K562 (cell line): ENCODE measurements around the gene HTR2C.

ENCODE experiments used
- CBX1 ChIP-seq: sonication (generic); IDR thresholded peaks from 2 replicates; pipeline ENCODE4 v1.6.1; 2016; ENCODE audit warnings: antibody characterized with exemption, low read depth, mild to moderate bottlenecking
- EP300 ChIP-seq: IDR thresholded peaks from 2 replicates; pipeline ENCODE4 v1.6.1; 2012; ENCODE audit warnings: low read length, improper control_type of control experiment
- FOXK2 ChIP-seq, 2 experiments: fragments of 450-650 bp; IDR thresholded peaks in 1 of 2; conservative IDR thresholded peaks in 1 of 2; 2 replicates each; pipeline ENCODE4 v1.6.1; 2016; ENCODE audit warnings: low read depth in 2 of 2, mild to moderate bottlenecking in 1 of 2
- JUND ChIP-seq, 2 experiments: IDR thresholded peaks; 2 replicates in 1 of 2; 3 replicates in 1 of 2; pipeline ENCODE4 v1.6.1; 2011; ENCODE audit warnings: borderline replicate concordance in 2 of 2, low read depth in 2 of 2, low read length in 2 of 2, improper control_type of control experiment in 1 of 2, missing biosample characterization in 1 of 2, missing genetic modification characterization in 1 of 2, missing genetic modification reagents in 1 of 2
- MAX ChIP-seq: sonication (generic); formaldehyde crosslinking; IDR thresholded peaks from 2 replicates; pipeline ENCODE4 v1.9.0; 2022; ENCODE audit warnings: mild to moderate bottlenecking, missing genetic modification reagents
- NCOA1 ChIP-seq: fragments of 450-650 bp; IDR thresholded peaks from 2 replicates; pipeline ENCODE4 v1.6.1; 2016; ENCODE audit warnings: low read depth
- SMC3 ChIP-seq: conservative IDR thresholded peaks from 2 replicates; pipeline ENCODE4 v1.6.1; 2011; ENCODE audit warnings: low read depth, low read length, improper control_type of control experiment; ENCODE audit not compliant: insufficient read depth
- STAT5B ChIP-seq: fragments of 250-450 bp; sonication (Bioruptor Pico); IDR thresholded peaks from 2 replicates; pipeline ENCODE4 v1.8.0; 2021; ENCODE audit warnings: mild to moderate bottlenecking, inconsistent platforms
- YY1 ChIP-seq, 3 experiments: IDR thresholded peaks; 2 replicates each; pipeline ENCODE4 v1.6.1; 2011; ENCODE audit warnings: low read length in 2 of 3, mild to moderate bottlenecking in 2 of 3, moderate library complexity in 2 of 3, borderline replicate concordance in 1 of 3, control low read depth in 1 of 3, low read depth in 1 of 3; ENCODE audit not compliant: insufficient read depth in 3 of 3, insufficient replicate concordance in 2 of 3, control insufficient read depth in 1 of 3, insufficient read length in 1 of 3; ENCODE audit errors: extremely low read depth in 1 of 3
- ZNF76 ChIP-seq: fragments of 250-450 bp; sonication (Bioruptor Pico); IDR thresholded peaks from 2 replicates; pipeline ENCODE4 v1.4.0; 2020; ENCODE audit warnings: mild to moderate bottlenecking, moderate library complexity, borderline replicate concordance
- TF ChIP-seq, protein P1 (sequence below), 3 experiments: IDR thresholded peaks in 2 of 3; conservative IDR thresholded peaks in 1 of 3; 2 replicates each; pipeline ENCODE4 v1.5.1; 2011 to 2012; ENCODE audit warnings: low read length in 3 of 3, mild to moderate bottlenecking in 3 of 3, control low read depth in 2 of 3, improper control_type of control experiment in 1 of 3, inconsistent platforms in 1 of 3, low read depth in 1 of 3, mixed read lengths in 1 of 3, moderate library complexity in 1 of 3; ENCODE audit not compliant: insufficient read depth in 2 of 3

DNA sequence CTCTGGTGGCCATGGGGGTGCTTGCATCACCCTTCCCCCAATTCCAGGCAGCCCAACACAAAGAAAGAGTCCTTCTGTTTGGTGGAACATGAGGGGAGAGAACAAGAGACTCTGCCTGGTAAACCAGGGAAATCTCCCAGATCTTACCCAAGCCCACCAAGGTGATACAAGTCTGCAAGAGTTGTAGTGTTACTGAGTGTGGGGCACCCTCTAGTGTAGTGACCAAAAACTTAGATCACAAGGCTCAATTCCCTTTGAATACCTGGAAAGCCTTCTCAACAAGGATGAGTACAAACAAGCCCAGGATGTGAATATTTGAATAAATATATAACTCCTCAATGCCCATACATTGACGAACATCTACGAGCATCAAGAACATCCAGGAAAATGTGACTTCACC lies 368.8 kb downstream of the HTR2C start:
- TF ChIP-seq ZNF76 (CRISPR knock-in tag) (no peak), JUND (IDR thresholded peaks at IDR 0.05; ENCODE audit: borderline replicate concordance, low read depth, low read length) (no peak), JUND (tag; IDR thresholded peaks at IDR 0.05; ENCODE audit: borderline replicate concordance, low read depth, low read length) (no peak), NCOA1 (no peak), CBX1 (no peak), FOXK2 (conservative IDR thresholded peaks at IDR 0.05 in 1 of 2, IDR thresholded peaks at IDR 0.05 in 1 of 2; ENCODE audit: low read depth in 2 of 2) (no peak), SMC3 (no peak), STAT5B (CRISPR knock-in tag) (no peak), EP300 (no peak), MAX (CRISPR knock-in tag) (no peak), YY1 (IDR thresholded peaks at IDR 0.05; ENCODE audit: borderline replicate concordance in 1 of 3, control insufficient read depth in 1 of 3, extremely low read depth in 1 of 3, insufficient read depth in 3 of 3, insufficient read length in 1 of 3, insufficient replicate concordance in 2 of 3, low read depth in 1 of 3, low read length in 2 of 3) (no peak)
- TF ChIP-seq, protein P1, sequence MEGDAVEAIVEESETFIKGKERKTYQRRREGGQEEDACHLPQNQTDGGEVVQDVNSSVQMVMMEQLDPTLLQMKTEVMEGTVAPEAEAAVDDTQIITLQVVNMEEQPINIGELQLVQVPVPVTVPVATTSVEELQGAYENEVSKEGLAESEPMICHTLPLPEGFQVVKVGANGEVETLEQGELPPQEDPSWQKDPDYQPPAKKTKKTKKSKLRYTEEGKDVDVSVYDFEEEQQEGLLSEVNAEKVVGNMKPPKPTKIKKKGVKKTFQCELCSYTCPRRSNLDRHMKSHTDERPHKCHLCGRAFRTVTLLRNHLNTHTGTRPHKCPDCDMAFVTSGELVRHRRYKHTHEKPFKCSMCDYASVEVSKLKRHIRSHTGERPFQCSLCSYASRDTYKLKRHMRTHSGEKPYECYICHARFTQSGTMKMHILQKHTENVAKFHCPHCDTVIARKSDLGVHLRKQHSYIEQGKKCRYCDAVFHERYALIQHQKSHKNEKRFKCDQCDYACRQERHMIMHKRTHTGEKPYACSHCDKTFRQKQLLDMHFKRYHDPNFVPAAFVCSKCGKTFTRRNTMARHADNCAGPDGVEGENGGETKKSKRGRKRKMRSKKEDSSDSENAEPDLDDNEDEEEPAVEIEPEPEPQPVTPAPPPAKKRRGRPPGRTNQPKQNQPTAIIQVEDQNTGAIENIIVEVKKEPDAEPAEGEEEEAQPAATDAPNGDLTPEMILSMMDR (IDR thresholded peaks at IDR 0.05 in 2 of 3, conservative IDR thresholded peaks at IDR 0.05 in 1 of 3; ENCODE audit: insufficient read depth in 2 of 3, low read depth in 1 of 3, low read length in 3 of 3), result no peak
